ENCODE data around the gene DMRTA2.

DNA sequence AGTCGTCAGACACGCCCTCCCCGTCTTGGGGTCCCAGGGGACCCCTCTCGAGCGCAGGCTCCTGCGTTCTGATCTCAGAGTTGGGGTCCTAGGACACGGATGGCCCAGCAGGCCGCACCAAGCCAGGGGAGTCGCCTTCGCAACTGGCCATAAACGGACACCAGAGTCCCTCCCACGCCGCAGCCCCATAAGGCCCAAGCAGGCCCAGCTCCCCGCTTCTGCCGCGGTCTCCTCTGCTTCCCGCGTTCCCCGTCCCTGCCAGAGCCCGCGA, 633 bp downstream of the DMRTA2 start:
- TF ChIP-seq, protein P1, sequence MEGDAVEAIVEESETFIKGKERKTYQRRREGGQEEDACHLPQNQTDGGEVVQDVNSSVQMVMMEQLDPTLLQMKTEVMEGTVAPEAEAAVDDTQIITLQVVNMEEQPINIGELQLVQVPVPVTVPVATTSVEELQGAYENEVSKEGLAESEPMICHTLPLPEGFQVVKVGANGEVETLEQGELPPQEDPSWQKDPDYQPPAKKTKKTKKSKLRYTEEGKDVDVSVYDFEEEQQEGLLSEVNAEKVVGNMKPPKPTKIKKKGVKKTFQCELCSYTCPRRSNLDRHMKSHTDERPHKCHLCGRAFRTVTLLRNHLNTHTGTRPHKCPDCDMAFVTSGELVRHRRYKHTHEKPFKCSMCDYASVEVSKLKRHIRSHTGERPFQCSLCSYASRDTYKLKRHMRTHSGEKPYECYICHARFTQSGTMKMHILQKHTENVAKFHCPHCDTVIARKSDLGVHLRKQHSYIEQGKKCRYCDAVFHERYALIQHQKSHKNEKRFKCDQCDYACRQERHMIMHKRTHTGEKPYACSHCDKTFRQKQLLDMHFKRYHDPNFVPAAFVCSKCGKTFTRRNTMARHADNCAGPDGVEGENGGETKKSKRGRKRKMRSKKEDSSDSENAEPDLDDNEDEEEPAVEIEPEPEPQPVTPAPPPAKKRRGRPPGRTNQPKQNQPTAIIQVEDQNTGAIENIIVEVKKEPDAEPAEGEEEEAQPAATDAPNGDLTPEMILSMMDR (IDR thresholded peaks at IDR 0.05): no peak
- no peak for TF ChIP-seq POLR2A (IDR thresholded peaks at IDR 0.05)
